Aorta (tissue), 5 donors: ENCODE results near the gene PTGES2. TPM values are rescaled to one million over a fixed set of nuclear protein-coding genes. Genes with fewer than 3 reads are reported as not detected.
"Not testable (repeated sequence)": the region's sequence is repeated elsewhere in the genome, so short reads cannot be mapped to it uniquely, and the experiment has no call there.

Source experiments
- ATAC-seq: fragments of 200-7000 bp; cut with Tn5 transposase; one replicate; pipeline ENCODE4 v1.9.1; 2022; ENCODE audit warnings: moderate library complexity; ENCODE audit not compliant: low FRiP score
- DNase-seq, 2 donors: peaks; one replicate each; pipeline ENCODE4 v3.0.0-alpha.2; 2020
- H3K27ac ChIP-seq, 2 donors: one replicate each; pipeline ENCODE4 v1.5.1; 2013; ENCODE audit warnings: low read length in 2 of 2, mild to moderate bottlenecking in 2 of 2, moderate library complexity in 2 of 2, control low read depth in 1 of 2, inconsistent platforms in 1 of 2, low read depth in 1 of 2
- H3K27me3 ChIP-seq, 2 donors: one replicate each; pipeline ENCODE4 v1.6.1; 2013; ENCODE audit warnings: control low read depth in 1 of 2, low read length in 1 of 2, mild to moderate bottlenecking in 1 of 2, moderate library complexity in 1 of 2; ENCODE audit not compliant: insufficient read depth in 2 of 2, control insufficient read depth in 1 of 2
- H3K36me3 ChIP-seq, 2 donors: one replicate each; pipeline ENCODE4 v1.6.1; 2013; ENCODE audit warnings: control low read depth in 1 of 2, low read length in 1 of 2, mild to moderate bottlenecking in 1 of 2; ENCODE audit not compliant: insufficient read depth in 2 of 2, control insufficient read depth in 1 of 2
- H3K4me1 ChIP-seq, 2 donors: one replicate each; pipeline ENCODE4 v1.6.1; 2013; ENCODE audit warnings: low read length in 2 of 2, control low read depth in 1 of 2, mild to moderate bottlenecking in 1 of 2, moderate library complexity in 1 of 2; ENCODE audit not compliant: insufficient read depth in 2 of 2, control insufficient read depth in 1 of 2
- H3K4me3 ChIP-seq, 2 donors: one replicate each; pipeline ENCODE4 v1.5.1; 2013; ENCODE audit warnings: low read length in 2 of 2, control low read depth in 1 of 2, mild to moderate bottlenecking in 1 of 2
- H3K9me3 ChIP-seq: one replicate; pipeline ENCODE4 v1.6.1; 2013; ENCODE audit warnings: mild to moderate bottlenecking, low read length; ENCODE audit not compliant: control insufficient read depth
- WGBS, 2 donors: extraction: QIAGEN DNeasy Blood & Tissue Kit; methylation state at CpG; one replicate each; pipeline ENCODE4 v1.1.7; 2013; 5-methylcytosine and 5-hydroxymethylcytosine counted together
- intact Hi-C, 2 donors: fragments of 100-400 bp; cut with DNase I; formaldehyde crosslinking; loops; one replicate each; pipeline versions ENCODE4 v1.14.2 to v1.15.0; 2022
- polyA plus RNA-seq, 2 donors: library from polyadenylated mRNA; stranded (reverse); fragments of 200-250 nt; gene quantifications; one replicate each; pipeline ENCODE4 v1.2.3, GENCODE V29; 2013
- total RNA-seq, 2 donors: library from RNA; stranded (reverse); fragmentation: NEBNext Ultra II Directional; extraction: Animal tissue kit (Norgen Biotek cat#: 25700); gene quantifications; one replicate each; pipeline ENCODE4 v1.2.1, GENCODE V29; 2021
- donor health status: healthy with polysubstance abuse.
- donor health status: Bipolar disorder and iron deficiency.
- donor health status: DM: no; HTN: no; CAD: no.
- donor health status: DM: no; HTN: no; CAD: no.
- donor health status: DM: yes; HTN: yes; CAD: no.

The PTGES2 gene
- total and polyA plus RNA-seq, 4 donors, result 29.9 to 56.2 (median 37.8) TPM

GRCh38 chr9:128129976-128130590, 2.6 kb upstream of the PTGES2 start:
- peak; percentile 73 to 83 for DNase-seq
- intact Hi-C loops, H3K4me1 ChIP-seq, H3K9me3 ChIP-seq, H3K27me3 ChIP-seq, ATAC-seq, H3K4me3 ChIP-seq, H3K27ac ChIP-seq, H3K36me3 ChIP-seq: not testable (repeated sequence)
- 25 to 31% methylated on average over 11 to 12 of the region's 12 CpGs for WGBS, 2 donors

- H3K27ac ChIP-seq, result no peak overlapping the region
- H3K36me3 ChIP-seq, result no peaks in the 10 kb centered on the region
- H3K9me3 ChIP-seq, result no peaks in the 10 kb centered on the region
- 64 to 65% methylated on average over 29 of the region's 29 CpGs for WGBS, 2 donors
- DNase-seq, result peak; percentile 59 to 73
- H3K27me3 ChIP-seq, result no peaks in the 10 kb centered on the region
- ATAC-seq, result no peak
- peak overlapping the region; percentile 8 to 63 for H3K4me3 ChIP-seq
- no peaks in the 10 kb centered on the region for H3K4me1 ChIP-seq
- intact Hi-C loops, result no loop called here
These were observed 1.5 kb upstream of the PTGES2 start for GRCh38 chr9:128128836-128129590.

- intact Hi-C loops, result no loop called here
- 0% methylated on average over 75 to 82 of the region's 82 CpGs for WGBS, 2 donors
- H3K4me1 ChIP-seq, result no peaks in the 10 kb centered on the region
- no peaks in the 10 kb centered on the region for H3K9me3 ChIP-seq
- H3K4me3 ChIP-seq, result peak overlapping the region; percentile 63 to 69
- DNase-seq (peak; percentile 86 to 94), ATAC-seq (peak; percentile 95)
- no peaks in the 10 kb centered on the region for H3K36me3 ChIP-seq
- H3K27me3 ChIP-seq, result no peaks in the 10 kb centered on the region
- peak overlapping the region in 1 of 2 donors; percentile 71 for H3K27ac ChIP-seq
These were observed 684 bp upstream of the PTGES2 start for GRCh38 chr9:128127990-128128835.

GRCh38 chr9:128125580-128126354, 1.8 kb downstream of the PTGES2 start:
- DNase-seq, result peak; percentile 44 to 67
- intact Hi-C loops, result no loop called here
- no peaks in the 10 kb centered on the region for H3K27me3 ChIP-seq
- H3K4me3 ChIP-seq, result no peak overlapping the region
- no peak overlapping the region for H3K27ac ChIP-seq
- no peaks in the 10 kb centered on the region for H3K9me3 ChIP-seq
- 45 to 54% methylated on average over 10 of the region's 10 CpGs for WGBS, 2 donors
- peaks cover 0 to 1% of the 10 kb centered on the region in 2 donors for H3K36me3 ChIP-seq
- no peak for ATAC-seq
- H3K4me1 ChIP-seq, result no peaks in the 10 kb centered on the region

- H3K9me3 ChIP-seq, result no peaks in the 10 kb centered on the region
- DNase-seq (peak; percentile 83 to 85), ATAC-seq (no peak)
- no peak overlapping the region for H3K27ac ChIP-seq
- no peak overlapping the region for H3K4me3 ChIP-seq
- WGBS, 2 donors, result 70 to 72% methylated on average over 16 of the region's 16 CpGs
- intact Hi-C loops, result no loop called here
- H3K27me3 ChIP-seq, result no peaks in the 10 kb centered on the region
- peaks cover 0 to 1% of the 10 kb centered on the region in 2 donors for H3K36me3 ChIP-seq
- H3K4me1 ChIP-seq, result no peaks in the 10 kb centered on the region
These were observed 2.5 kb downstream of the PTGES2 start for GRCh38 chr9:128124873-128125579.

GRCh38 chr9:128124451-128124850, 3.1 kb downstream of the PTGES2 start:
- ATAC-seq (no peak), DNase-seq (peak; percentile 39 to 52)
- H3K4me3 ChIP-seq, result no peak overlapping the region
- no peak overlapping the region for H3K27ac ChIP-seq
- H3K27me3 ChIP-seq, result no peaks in the 10 kb centered on the region
- WGBS, 2 donors, result 83 to 87% methylated on average over 8 of the region's 8 CpGs
- H3K9me3 ChIP-seq, result no peaks in the 10 kb centered on the region
- intact Hi-C loops, result no loop called here
- H3K4me1 ChIP-seq, result no peaks in the 10 kb centered on the region
- H3K36me3 ChIP-seq, result peaks cover 0 to 1% of the 10 kb centered on the region in 2 donors

GRCh38 chr9:128123451-128124080, 4.0 kb downstream of the PTGES2 start:
- H3K4me1 ChIP-seq, result no peaks in the 10 kb centered on the region

More at GRCh38 chr9:128123451-128124080, 4.0 kb downstream of the PTGES2 start:
- ATAC-seq, result no peak
- H3K9me3 ChIP-seq, result no peaks in the 10 kb centered on the region
- no peaks in the 10 kb centered on the region for H3K27me3 ChIP-seq
- H3K4me3 ChIP-seq, result no peak overlapping the region
- H3K27ac ChIP-seq, result no peak overlapping the region
- intact Hi-C loops, result no loop called here
- 89 to 90% methylated on average over 21 of the region's 21 CpGs for WGBS, 2 donors
- peaks cover 0 to 1% of the 10 kb centered on the region in 2 donors for H3K36me3 ChIP-seq
- peak; percentile 44 to 75 for DNase-seq
